K562 (cell line): ENCODE measurements around the gene DUSP10. TPM values are rescaled to one million over a fixed set of nuclear protein-coding genes. Genes with fewer than 3 reads are reported as not detected.

Experiments
- PRMT5 ChIP-seq: sonication (generic); formaldehyde crosslinking; IDR thresholded peaks from 2 replicates; pipeline ENCODE4 v1.5.0; 2020; ENCODE audit warnings: missing genetic modification reagents
- PTTG1 ChIP-seq: fragments of 450-650 bp; IDR thresholded peaks from 2 replicates; pipeline ENCODE4 v1.6.1; 2016; ENCODE audit warnings: low read depth, mild to moderate bottlenecking, missing genetic modification characterization, missing compliant biosample characterization
- TARDBP ChIP-seq: fragments of 450-650 bp; IDR thresholded peaks from 2 replicates; pipeline ENCODE4 v1.6.1; 2016
- ZNF217 ChIP-seq: sonication (generic); formaldehyde crosslinking; IDR thresholded peaks from 2 replicates; pipeline ENCODE4 v1.8.0; 2022; ENCODE audit warnings: mild to moderate bottlenecking, missing genetic modification reagents
- ZNF263 ChIP-seq: sonication (generic); formaldehyde crosslinking; IDR thresholded peaks from 2 replicates; pipeline ENCODE4 v1.8.0; 2022; ENCODE audit warnings: mild to moderate bottlenecking, missing genetic modification reagents, borderline replicate concordance
- polyA plus RNA-seq, 8 experiments: library from polyadenylated mRNA; depleted of rRNA in 4 of 8; stranded (reverse) in 5 of 8; unstranded in 3 of 8; fragments of >200 nt; fragmentation: Nextera tagmentation in 2 of 8; fragmentation: Illumina TruSeq in 1 of 8; extraction: Ambion mirVana in 2 of 8; extraction: Trizol in 1 of 8; gene quantifications; 2 replicates each; pipeline versions ENCODE4 v1.2.1 to v1.2.3, GENCODE V29; 2011 to 2014; ENCODE audit warnings: inconsistent platforms in 1 of 8, missing spikeins in 1 of 8
- total RNA-seq, 7 experiments: library from RNA; depleted of rRNA in 6 of 7; stranded (reverse); fragments of >200 nt in 6 of 7; fragmentation: Illumina TruSeq in 2 of 7; extraction: Trizol in 2 of 7; gene quantifications; 2 replicates each; pipeline versions ENCODE4 v1.2.1 to v1.2.3, GENCODE V29; 2011 to 2021; ENCODE audit warnings: low replicate concordance in 1 of 7
- TF ChIP-seq, protein P1 (sequence below): fragments of 450-650 bp; IDR thresholded peaks from 2 replicates; pipeline ENCODE4 v1.6.1; 2017; ENCODE audit warnings: mild to moderate bottlenecking, moderate library complexity
- TF ChIP-seq, protein P2 (sequence below): fragments of 450-650 bp; IDR thresholded peaks from 2 replicates; pipeline ENCODE4 v1.6.1; 2017; ENCODE audit warnings: antibody characterized with exemption, mild to moderate bottlenecking
- TF ChIP-seq, protein P3 (sequence below), 2 experiments: IDR thresholded peaks in 1 of 2; conservative IDR thresholded peaks in 1 of 2; 2 replicates each; pipeline ENCODE4 v1.6.1; 2016; ENCODE audit warnings: low read depth in 2 of 2, mild to moderate bottlenecking in 1 of 2, missing compliant biosample characterization in 1 of 2, missing genetic modification characterization in 1 of 2, moderate library complexity in 1 of 2
- TF ChIP-seq, protein P4 (sequence below), 3 experiments: fragments of 200-800 bp in 1 of 3; sonication (Bioruptor generic) in 1 of 3; sonication (generic) in 1 of 3; formaldehyde crosslinking in 1 of 3; IDR thresholded peaks; 2 replicates each; pipeline versions ENCODE4 v1.6.1 to v1.8.0; 2016 to 2022; ENCODE audit warnings: mild to moderate bottlenecking in 2 of 3, missing compliant biosample characterization in 2 of 3, missing genetic modification characterization in 2 of 3, missing genetic modification reagents in 1 of 3
- TF ChIP-seq, protein P5 (sequence below): IDR thresholded peaks from 3 replicates; pipeline ENCODE4 v1.6.1; 2011; ENCODE audit warnings: borderline replicate concordance, mild to moderate bottlenecking; ENCODE audit not compliant: insufficient read length, insufficient read depth

The DUSP10 gene
- total and polyA plus RNA-seq, 9 of the 15 experiments (the other 6 are each of a cell fraction or from before 2014, with no cell fraction given), result 1.7 to 8.3 (median 6.1) TPM

DNA sequence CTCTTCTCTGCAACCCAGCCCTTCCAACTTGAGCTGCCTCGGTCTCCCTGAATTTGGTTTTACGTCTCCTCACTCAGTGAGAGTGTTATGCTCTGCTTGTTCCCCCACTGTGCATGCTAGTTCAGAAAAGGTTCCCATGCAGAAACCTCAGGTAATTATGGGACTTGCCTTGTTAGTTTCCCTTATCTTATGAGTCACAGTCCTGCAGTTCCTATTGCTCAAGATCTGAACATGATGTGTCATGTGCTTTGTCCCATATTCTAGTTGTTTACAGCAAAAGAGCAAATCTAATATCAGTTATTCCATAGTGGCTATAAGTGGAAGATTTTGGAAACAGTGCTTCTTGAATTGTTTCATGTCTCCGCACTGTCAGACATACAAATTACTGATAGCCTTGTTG, 74.4 kb downstream of the DUSP10 start (continued):
- TF ChIP-seq, protein P1, sequence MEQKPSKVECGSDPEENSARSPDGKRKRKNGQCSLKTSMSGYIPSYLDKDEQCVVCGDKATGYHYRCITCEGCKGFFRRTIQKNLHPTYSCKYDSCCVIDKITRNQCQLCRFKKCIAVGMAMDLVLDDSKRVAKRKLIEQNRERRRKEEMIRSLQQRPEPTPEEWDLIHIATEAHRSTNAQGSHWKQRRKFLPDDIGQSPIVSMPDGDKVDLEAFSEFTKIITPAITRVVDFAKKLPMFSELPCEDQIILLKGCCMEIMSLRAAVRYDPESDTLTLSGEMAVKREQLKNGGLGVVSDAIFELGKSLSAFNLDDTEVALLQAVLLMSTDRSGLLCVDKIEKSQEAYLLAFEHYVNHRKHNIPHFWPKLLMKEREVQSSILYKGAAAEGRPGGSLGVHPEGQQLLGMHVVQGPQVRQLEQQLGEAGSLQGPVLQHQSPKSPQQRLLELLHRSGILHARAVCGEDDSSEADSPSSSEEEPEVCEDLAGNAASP, result no peak
- TF ChIP-seq ZNF217 (no peak), PTTG1 (tag) (no peak), TARDBP (no peak), ZNF263 (CRISPR knock-in tag) (no peak), PRMT5 (CRISPR knock-in tag) (no peak)
- TF ChIP-seq, protein P2, sequence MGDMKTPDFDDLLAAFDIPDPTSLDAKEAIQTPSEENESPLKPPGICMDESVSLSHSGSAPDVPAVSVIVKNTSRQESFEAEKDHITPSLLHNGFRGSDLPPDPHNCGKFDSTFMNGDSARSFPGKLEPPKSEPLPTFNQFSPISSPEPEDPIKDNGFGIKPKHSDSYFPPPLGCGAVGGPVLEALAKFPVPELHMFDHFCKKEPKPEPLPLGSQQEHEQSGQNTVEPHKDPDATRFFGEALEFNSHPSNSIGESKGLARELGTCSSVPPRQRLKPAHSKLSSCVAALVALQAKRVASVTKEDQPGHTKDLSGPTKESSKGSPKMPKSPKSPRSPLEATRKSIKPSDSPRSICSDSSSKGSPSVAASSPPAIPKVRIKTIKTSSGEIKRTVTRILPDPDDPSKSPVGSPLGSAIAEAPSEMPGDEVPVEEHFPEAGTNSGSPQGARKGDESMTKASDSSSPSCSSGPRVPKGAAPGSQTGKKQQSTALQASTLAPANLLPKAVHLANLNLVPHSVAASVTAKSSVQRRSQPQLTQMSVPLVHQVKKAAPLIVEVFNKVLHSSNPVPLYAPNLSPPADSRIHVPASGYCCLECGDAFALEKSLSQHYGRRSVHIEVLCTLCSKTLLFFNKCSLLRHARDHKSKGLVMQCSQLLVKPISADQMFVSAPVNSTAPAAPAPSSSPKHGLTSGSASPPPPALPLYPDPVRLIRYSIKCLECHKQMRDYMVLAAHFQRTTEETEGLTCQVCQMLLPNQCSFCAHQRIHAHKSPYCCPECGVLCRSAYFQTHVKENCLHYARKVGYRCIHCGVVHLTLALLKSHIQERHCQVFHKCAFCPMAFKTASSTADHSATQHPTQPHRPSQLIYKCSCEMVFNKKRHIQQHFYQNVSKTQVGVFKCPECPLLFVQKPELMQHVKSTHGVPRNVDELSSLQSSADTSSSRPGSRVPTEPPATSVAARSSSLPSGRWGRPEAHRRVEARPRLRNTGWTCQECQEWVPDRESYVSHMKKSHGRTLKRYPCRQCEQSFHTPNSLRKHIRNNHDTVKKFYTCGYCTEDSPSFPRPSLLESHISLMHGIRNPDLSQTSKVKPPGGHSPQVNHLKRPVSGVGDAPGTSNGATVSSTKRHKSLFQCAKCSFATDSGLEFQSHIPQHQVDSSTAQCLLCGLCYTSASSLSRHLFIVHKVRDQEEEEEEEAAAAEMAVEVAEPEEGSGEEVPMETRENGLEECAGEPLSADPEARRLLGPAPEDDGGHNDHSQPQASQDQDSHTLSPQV, result peak; percentile 51; the same call in 1 of the 2 replicates
- TF ChIP-seq, protein P3, sequence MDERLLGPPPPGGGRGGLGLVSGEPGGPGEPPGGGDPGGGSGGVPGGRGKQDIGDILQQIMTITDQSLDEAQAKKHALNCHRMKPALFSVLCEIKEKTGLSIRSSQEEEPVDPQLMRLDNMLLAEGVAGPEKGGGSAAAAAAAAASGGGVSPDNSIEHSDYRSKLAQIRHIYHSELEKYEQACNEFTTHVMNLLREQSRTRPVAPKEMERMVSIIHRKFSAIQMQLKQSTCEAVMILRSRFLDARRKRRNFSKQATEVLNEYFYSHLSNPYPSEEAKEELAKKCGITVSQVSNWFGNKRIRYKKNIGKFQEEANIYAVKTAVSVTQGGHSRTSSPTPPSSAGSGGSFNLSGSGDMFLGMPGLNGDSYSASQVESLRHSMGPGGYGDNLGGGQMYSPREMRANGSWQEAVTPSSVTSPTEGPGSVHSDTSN (CRISPR knock-in tag; IDR thresholded peaks at IDR 0.05; ENCODE audit: low read depth), result no peak
- TF ChIP-seq, protein P3 (tag; conservative IDR thresholded peaks at IDR 0.05; ENCODE audit: low read depth), result peak; percentile 38; the same call in 1 of the 2 replicates
- TF ChIP-seq, protein P4, sequence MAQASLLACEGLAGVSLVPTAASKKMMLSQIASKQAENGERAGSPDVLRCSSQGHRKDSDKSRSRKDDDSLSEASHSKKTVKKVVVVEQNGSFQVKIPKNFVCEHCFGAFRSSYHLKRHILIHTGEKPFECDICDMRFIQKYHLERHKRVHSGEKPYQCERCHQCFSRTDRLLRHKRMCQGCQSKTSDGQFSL (CRISPR knock-in tag; IDR thresholded peaks at IDR 0.05), result no peak
- TF ChIP-seq, protein P4 (tag; IDR thresholded peaks at IDR 0.05), result no peak
- TF ChIP-seq, protein P5, sequence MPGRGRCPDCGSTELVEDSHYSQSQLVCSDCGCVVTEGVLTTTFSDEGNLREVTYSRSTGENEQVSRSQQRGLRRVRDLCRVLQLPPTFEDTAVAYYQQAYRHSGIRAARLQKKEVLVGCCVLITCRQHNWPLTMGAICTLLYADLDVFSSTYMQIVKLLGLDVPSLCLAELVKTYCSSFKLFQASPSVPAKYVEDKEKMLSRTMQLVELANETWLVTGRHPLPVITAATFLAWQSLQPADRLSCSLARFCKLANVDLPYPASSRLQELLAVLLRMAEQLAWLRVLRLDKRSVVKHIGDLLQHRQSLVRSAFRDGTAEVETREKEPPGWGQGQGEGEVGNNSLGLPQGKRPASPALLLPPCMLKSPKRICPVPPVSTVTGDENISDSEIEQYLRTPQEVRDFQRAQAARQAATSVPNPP, result no peak
